HG02943 (cell line): ENCODE measurements around the gene KRTAP5-10.
"Not testable (repeated sequence)": the region's sequence is repeated elsewhere in the genome, so short reads cannot be mapped to it uniquely, and the experiment has no call there.

Source experiments
- ATAC-seq: cut with Tn5 transposase; IDR thresholded peaks from one replicate; pipeline ENCODE4 v1.9.1; 2021; ENCODE audit warnings: mild to moderate bottlenecking, low read depth, moderate library complexity; ENCODE audit not compliant: unreplicated experiment

KRTAP5-10 gene

GRCh38 chr11:71565263-71565662 is at the start of gene KRTAP5-10:
Gene KRTAP5-10, plus strand, starts transcription at chr11:71565563. Its CDS starts 25 bp downstream, at chr11:71565588.
- no peak for ATAC-seq

GRCh38 chr11:71518506-71519471 is 46.6 kb upstream of the KRTAP5-10 start:
- ATAC-seq, result no peak

GRCh38 chr11:71519546-71519945 is 45.8 kb upstream of the KRTAP5-10 start:
- no peak for ATAC-seq

GRCh38 chr11:71525188-71525937 is 40.0 kb upstream of the KRTAP5-10 start:
- ATAC-seq, result no peak

- ATAC-seq, result no peak
Observed at GRCh38 chr11:71525938-71526495, 39.3 kb upstream of the KRTAP5-10 start.

GRCh38 chr11:71526796-71527575 is 38.4 kb upstream of the KRTAP5-10 start, which contains the start of gene KRTAP5-7:
Gene KRTAP5-7, plus strand, starts transcription at chr11:71527267. Its CDS starts 34 bp downstream, at chr11:71527301.
- not testable (repeated sequence) for ATAC-seq

GRCh38 chr11:71527576-71528210 is 37.7 kb upstream of the KRTAP5-10 start:
- ATAC-seq, result no peak

GRCh38 chr11:71530602-71531001 is 34.8 kb upstream of the KRTAP5-10 start:
- ATAC-seq, result no peak

- no peak for ATAC-seq
Observed at GRCh38 chr11:71532036-71532610, 33.2 kb upstream of the KRTAP5-10 start.

- not testable (repeated sequence) for ATAC-seq
Observed at GRCh38 chr11:71534711-71535608, 30.4 kb upstream of the KRTAP5-10 start.

GRCh38 chr11:71535825-71536224 is 29.5 kb upstream of the KRTAP5-10 start:
- no peak for ATAC-seq

- ATAC-seq, result no peak
Observed at GRCh38 chr11:71537537-71537936, 27.8 kb upstream of the KRTAP5-10 start.

GRCh38 chr11:71537977-71538665 is 27.2 kb upstream of the KRTAP5-10 start, which contains the start of gene KRTAP5-8:
Gene KRTAP5-8, plus strand, starts transcription at chr11:71538025. Its CDS starts 31 bp downstream, at chr11:71538056.
- ATAC-seq, result not testable (repeated sequence)

GRCh38 chr11:71538666-71538990 is 26.7 kb upstream of the KRTAP5-10 start:
- ATAC-seq, result no peak

GRCh38 chr11:71539017-71539416 is 26.3 kb upstream of the KRTAP5-10 start:
- ATAC-seq, result no peak

- ATAC-seq, result not testable (repeated sequence)
Observed at GRCh38 chr11:71539971-71540370, 25.4 kb upstream of the KRTAP5-10 start.

- not testable (repeated sequence) for ATAC-seq
Observed at GRCh38 chr11:71540521-71541304, 24.6 kb upstream of the KRTAP5-10 start.
